HEK293T (cell line): ENCODE measurements around the gene NAALAD2.

ENCODE experiments used
- ARNT ChIP-seq: fragments of 450-650 bp; IDR thresholded peaks from 2 replicates; pipeline ENCODE4 v1.6.1; 2017; ENCODE audit warnings: mild to moderate bottlenecking
- L3MBTL2 ChIP-seq: fragments of 450-650 bp; conservative IDR thresholded peaks from 2 replicates; pipeline ENCODE4 v1.6.1; 2016; ENCODE audit warnings: mild to moderate bottlenecking

DNA sequence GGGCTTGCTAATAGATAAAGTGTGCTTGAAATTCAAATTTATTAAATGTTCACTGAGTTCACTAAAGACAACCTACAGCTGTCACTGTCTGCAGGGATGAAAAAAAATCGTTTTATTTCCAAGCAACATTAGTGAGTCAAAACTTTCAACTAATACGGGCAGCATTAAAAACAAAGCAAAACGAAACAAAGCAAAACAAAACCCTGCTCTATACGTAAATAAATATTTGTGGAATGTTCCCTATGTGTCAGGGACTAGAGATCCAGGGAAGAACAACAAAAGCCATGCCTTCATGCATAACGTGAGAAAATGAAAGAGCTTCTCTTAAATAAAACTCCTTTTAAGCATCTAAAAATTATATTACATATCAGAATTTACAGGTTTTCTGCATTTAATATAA, 553 bp downstream of the NAALAD2 start:
- no peak for TF ChIP-seq L3MBTL2
- TF ChIP-seq ARNT: no peak
